Trophoblast cell (in vitro differentiated cells and primary cell): ENCODE results near the gene AGPS.

ENCODE experiments used
- DNase-seq, 2 donors: peaks; one replicate each; pipeline ENCODE4 v3.0.0-alpha.2; 2016
- H2AFZ ChIP-seq: 2 replicates; pipeline ENCODE4 v1.6.1; 2013; ENCODE audit warnings: low read length, moderate library complexity, mild to moderate bottlenecking; ENCODE audit not compliant: insufficient read depth, poor library complexity
- H2AK5ac ChIP-seq: 2 replicates; pipeline ENCODE4 v1.6.1; 2013; ENCODE audit warnings: mild to moderate bottlenecking, low read length
- H2BK120ac ChIP-seq: 2 replicates; pipeline ENCODE4 v1.6.1; 2013; ENCODE audit warnings: low read length, mild to moderate bottlenecking, moderate library complexity; ENCODE audit not compliant: insufficient read depth, poor library complexity
- H2BK12ac ChIP-seq: 2 replicates; pipeline ENCODE4 v1.6.1; 2013; ENCODE audit warnings: mild to moderate bottlenecking, low read length, moderate library complexity
- H2BK5ac ChIP-seq: 2 replicates; pipeline ENCODE4 v1.6.1; 2013; ENCODE audit warnings: low read length, low read depth, moderate library complexity, mild to moderate bottlenecking; ENCODE audit not compliant: poor library complexity
- H3K14ac ChIP-seq: 2 replicates; pipeline ENCODE4 v1.6.1; 2013; ENCODE audit warnings: mild to moderate bottlenecking, low read length
- H3K18ac ChIP-seq: 2 replicates; pipeline ENCODE4 v1.6.1; 2013; ENCODE audit warnings: mild to moderate bottlenecking, low read length
- H3K23ac ChIP-seq: 2 replicates; pipeline ENCODE4 v1.6.1; 2013; ENCODE audit warnings: low read length
- H3K27ac ChIP-seq: 2 replicates; pipeline ENCODE4 v1.5.1; 2013; ENCODE audit warnings: low read depth, mild to moderate bottlenecking, inconsistent platforms, low read length, moderate library complexity
- H3K27me3 ChIP-seq: 2 replicates; pipeline ENCODE4 v1.6.1; 2013; ENCODE audit warnings: inconsistent platforms, mild to moderate bottlenecking, low read length, moderate library complexity; ENCODE audit not compliant: insufficient read depth
- H3K36me3 ChIP-seq, 2 experiments: 1 replicate in 1 of 2; 2 replicates in 1 of 2; pipeline ENCODE4 v1.6.1; 2013; ENCODE audit warnings: low read length in 2 of 2, mild to moderate bottlenecking in 2 of 2, moderate library complexity in 1 of 2; ENCODE audit not compliant: insufficient read depth in 2 of 2, control insufficient read depth in 1 of 2
- H3K4ac ChIP-seq: 2 replicates; pipeline ENCODE4 v1.6.1; 2013; ENCODE audit warnings: low read depth, mild to moderate bottlenecking, low read length, moderate library complexity
- H3K4me1 ChIP-seq, 2 experiments: 1 replicate in 1 of 2; 2 replicates in 1 of 2; pipeline ENCODE4 v1.6.1; 2013; ENCODE audit warnings: low read length in 2 of 2, mild to moderate bottlenecking in 2 of 2, moderate library complexity in 1 of 2; ENCODE audit not compliant: insufficient read depth in 2 of 2, control insufficient read depth in 1 of 2
- H3K4me2 ChIP-seq: 2 replicates; pipeline ENCODE4 v1.6.1; 2013; ENCODE audit warnings: inconsistent platforms, mild to moderate bottlenecking, low read length, moderate library complexity
- H3K4me3 ChIP-seq: 2 replicates; pipeline ENCODE4 v1.5.1; 2013; ENCODE audit warnings: mild to moderate bottlenecking, low read depth, low read length, inconsistent platforms
- H3K79me1 ChIP-seq: one replicate; pipeline ENCODE4 v1.6.1; 2013; ENCODE audit warnings: low read length
- H3K79me2 ChIP-seq: 2 replicates; pipeline ENCODE4 v1.6.1; 2013; ENCODE audit warnings: low read length, mild to moderate bottlenecking; ENCODE audit not compliant: control insufficient read depth, insufficient read depth, poor library complexity
- H3K9ac ChIP-seq: 2 replicates; pipeline ENCODE4 v1.6.1; 2013; ENCODE audit warnings: mild to moderate bottlenecking, low read length
- H3K9me3 ChIP-seq: 2 replicates; pipeline ENCODE4 v1.6.1; 2013; ENCODE audit warnings: low read depth, mild to moderate bottlenecking, control low read depth, inconsistent platforms, low read length; ENCODE audit not compliant: insufficient read depth
- H4K12ac ChIP-seq: 2 replicates; pipeline ENCODE4 v1.6.1; 2013; ENCODE audit warnings: low read depth, mild to moderate bottlenecking, low read length, moderate library complexity
- H4K8ac ChIP-seq: 2 replicates; pipeline ENCODE4 v1.6.1; 2013; ENCODE audit warnings: low read depth, mild to moderate bottlenecking, low read length, moderate library complexity
- H4K91ac ChIP-seq: one replicate; pipeline ENCODE4 v1.6.1; 2013; ENCODE audit warnings: low read depth, mild to moderate bottlenecking, low read length, moderate library complexity
- WGBS: extraction: QIAGEN DNeasy Blood & Tissue Kit; methylation state at CpG from one replicate; pipeline ENCODE4 v1.1.7; 2013; ENCODE audit warnings: missing lambda C conversion rate; ENCODE audit not compliant: insufficient read length, insufficient coverage; ENCODE audit errors: extremely low coverage; 5-methylcytosine and 5-hydroxymethylcytosine counted together

The AGPS gene

DNA sequence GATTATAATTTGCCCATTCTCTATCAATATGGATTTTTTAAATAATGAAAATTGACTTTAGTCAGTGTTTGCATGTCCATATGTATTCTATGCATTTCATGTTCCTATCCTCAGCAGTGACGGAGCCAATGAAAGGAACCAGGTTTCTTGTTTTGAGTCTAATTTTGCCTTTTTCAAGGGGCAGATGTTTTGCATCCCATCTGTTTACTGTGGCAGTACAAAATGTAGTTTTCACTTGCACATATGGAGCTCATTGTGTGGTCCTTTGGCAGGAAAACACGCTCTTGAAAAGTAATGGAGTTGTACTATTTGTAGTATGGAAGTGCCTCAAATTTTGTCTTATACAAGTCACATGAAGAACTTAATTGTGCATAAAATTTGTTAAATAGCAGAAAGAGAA lies 127.8 kb downstream of the AGPS start:
- H3K27ac ChIP-seq: no peak overlapping the region
- H3K14ac ChIP-seq: no peak overlapping the region
- H2BK12ac ChIP-seq: no peak overlapping the region
- H3K9ac ChIP-seq: no peak overlapping the region
- WGBS: no CpG with 5 or more reads among the region's 2 CpGs
- no peak overlapping the region for H3K23ac ChIP-seq
- no peaks in the 10 kb centered on the region for H3K4me1 ChIP-seq
- no peak overlapping the region for H3K4ac ChIP-seq
- H3K9me3 ChIP-seq: no peaks in the 10 kb centered on the region
- no peak overlapping the region for H2AFZ ChIP-seq
- no peak overlapping the region for H3K4me2 ChIP-seq
- no peak overlapping the region for H4K8ac ChIP-seq
- H3K36me3 ChIP-seq: no peaks in the 10 kb centered on the region
- H3K27me3 ChIP-seq: no peaks in the 10 kb centered on the region
- no peaks in the 10 kb centered on the region for H3K79me1 ChIP-seq
- H3K18ac ChIP-seq: no peak overlapping the region
- H3K79me2 ChIP-seq: no peaks in the 10 kb centered on the region
- no peak overlapping the region for H4K91ac ChIP-seq
- H3K4me3 ChIP-seq: no peak overlapping the region
- H2BK120ac ChIP-seq: no peak overlapping the region
- no peak for DNase-seq
- H2AK5ac ChIP-seq: no peak overlapping the region
- no peak overlapping the region for H4K12ac ChIP-seq
- H2BK5ac ChIP-seq: no peak overlapping the region

DNA sequence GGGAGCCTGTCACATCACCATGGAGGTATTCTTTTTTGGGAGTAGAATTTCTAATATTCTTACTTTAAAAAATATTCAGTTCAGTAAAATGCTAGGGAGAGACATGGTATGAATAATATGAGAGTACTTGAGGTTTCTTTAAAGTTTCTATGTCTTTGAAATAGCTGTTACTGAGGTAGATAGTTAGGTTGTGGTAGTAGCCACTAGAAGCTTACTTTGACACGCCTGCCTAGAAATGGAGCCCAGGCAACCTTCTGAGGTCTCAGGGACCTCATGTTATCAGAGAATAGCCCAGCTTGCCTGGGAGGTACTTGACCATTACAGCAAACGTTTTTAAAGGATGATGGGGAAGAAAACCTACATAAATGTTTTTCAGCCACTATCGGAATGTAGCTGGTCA lies 131.2 kb downstream of the AGPS start:
- no CpG with 5 or more reads among the region's 3 CpGs for WGBS
- no peak overlapping the region for H3K4me2 ChIP-seq

DNA sequence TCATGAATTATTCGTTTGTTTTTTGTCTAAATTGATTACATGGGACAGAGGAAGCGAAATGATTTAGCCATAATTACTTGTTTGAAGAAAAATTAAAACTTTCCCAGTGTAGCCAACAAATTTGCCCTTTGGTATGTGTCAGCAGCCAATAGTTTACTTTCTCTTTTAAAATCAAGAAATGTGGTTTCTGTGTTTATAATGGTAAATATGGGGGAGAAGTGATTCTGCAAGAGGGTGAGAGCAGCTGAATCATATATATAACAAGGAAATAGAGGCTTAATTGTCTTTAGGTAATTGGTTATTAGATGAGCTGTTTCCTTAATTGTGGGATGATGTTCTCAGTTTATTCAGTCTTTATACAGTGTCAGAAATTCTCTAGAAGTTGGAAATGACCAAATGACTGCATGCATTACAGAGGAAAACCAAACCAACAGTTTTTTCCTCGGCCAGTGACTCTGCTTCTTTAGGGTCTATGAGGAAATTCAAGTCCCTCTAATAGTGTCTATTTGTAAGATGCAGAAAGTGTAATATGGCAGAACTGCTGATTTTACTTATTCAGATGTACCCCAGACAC lies 132.9 kb downstream of the AGPS start:
- no peak overlapping the region for H3K4me3 ChIP-seq
- DNase-seq: no peak
- H3K9me3 ChIP-seq: no peaks in the 10 kb centered on the region
- no peak overlapping the region for H4K8ac ChIP-seq
- no peaks in the 10 kb centered on the region for H3K79me2 ChIP-seq
- no peak overlapping the region for H3K23ac ChIP-seq
- no peak overlapping the region for H2BK120ac ChIP-seq
- H4K12ac ChIP-seq: no peak overlapping the region
- no peaks in the 10 kb centered on the region for H3K79me1 ChIP-seq
- H3K4me1 ChIP-seq: no peaks in the 10 kb centered on the region
- H3K4ac ChIP-seq: no peak overlapping the region
- H2AFZ ChIP-seq: no peak overlapping the region
- no peaks in the 10 kb centered on the region for H3K36me3 ChIP-seq
- H4K91ac ChIP-seq: no peak overlapping the region
- H3K27me3 ChIP-seq: no peaks in the 10 kb centered on the region
- no CpG with 5 or more reads among the region's 3 CpGs for WGBS
- H3K14ac ChIP-seq: no peak overlapping the region
- H3K27ac ChIP-seq: no peak overlapping the region
- no peak overlapping the region for H3K18ac ChIP-seq
- H2AK5ac ChIP-seq: no peak overlapping the region
- H3K9ac ChIP-seq: no peak overlapping the region
- no peak overlapping the region for H3K4me2 ChIP-seq
- no peak overlapping the region for H2BK12ac ChIP-seq
- no peak overlapping the region for H2BK5ac ChIP-seq

More for the DNA sequence above, 131.2 kb downstream of the AGPS start:
- Histone ChIP-seq H3K4me3 (no peak overlapping the region), H4K12ac (no peak overlapping the region), H3K79me1 (no peaks in the 10 kb centered on the region), H3K23ac (no peak overlapping the region), H3K27me3 (no peaks in the 10 kb centered on the region), H2AK5ac (no peak overlapping the region), H4K91ac (no peak overlapping the region), H2BK12ac (no peak overlapping the region), H3K9me3 (no peaks in the 10 kb centered on the region), H3K14ac (no peak overlapping the region), H3K79me2 (no peaks in the 10 kb centered on the region), H4K8ac (no peak overlapping the region), H2BK120ac (no peak overlapping the region), H3K9ac (no peak overlapping the region), H3K18ac (no peak overlapping the region), H3K36me3 (no peaks in the 10 kb centered on the region), H2AFZ (no peak overlapping the region), H3K4ac (no peak overlapping the region), H3K27ac (no peak overlapping the region), H3K4me1 (no peaks in the 10 kb centered on the region), H2BK5ac (no peak overlapping the region)
- no peak for DNase-seq

DNA sequence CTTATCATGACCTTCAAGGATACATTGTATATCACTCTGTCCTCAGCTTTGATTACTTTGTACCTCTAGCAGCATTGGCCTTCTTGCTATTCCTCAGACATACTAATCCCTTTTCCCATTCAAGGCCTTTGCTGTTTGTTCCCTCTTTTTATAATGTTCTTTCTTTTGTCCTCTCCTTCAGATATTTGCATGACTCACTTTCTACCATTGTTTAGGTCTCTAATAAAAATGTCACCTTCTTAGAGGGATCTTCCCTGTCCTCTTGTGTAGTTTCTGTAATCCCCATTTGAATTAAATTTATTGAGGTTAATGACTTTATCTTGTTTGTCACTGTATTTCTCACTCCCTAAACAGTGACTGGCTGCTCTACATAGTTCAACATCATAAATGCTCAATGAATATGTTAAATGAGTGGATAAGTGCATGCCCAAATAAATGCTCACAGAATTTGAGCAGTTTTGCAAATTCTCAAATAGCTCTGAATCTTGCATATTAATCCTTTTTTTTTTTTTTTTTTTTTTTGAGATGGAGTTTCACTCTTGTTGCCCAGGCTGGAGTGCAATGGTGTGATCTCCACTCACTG lies 135.9 kb downstream of the AGPS start:
- no peak overlapping the region for H3K4ac ChIP-seq
- H2BK5ac ChIP-seq: no peak overlapping the region
- no peak overlapping the region for H4K8ac ChIP-seq
- no peak overlapping the region for H2BK120ac ChIP-seq
- H3K27ac ChIP-seq: no peak overlapping the region
- H3K36me3 ChIP-seq: no peaks in the 10 kb centered on the region
- no peak overlapping the region for H4K12ac ChIP-seq
- H3K23ac ChIP-seq: no peak overlapping the region
- H3K4me1 ChIP-seq: no peaks in the 10 kb centered on the region
- H2AFZ ChIP-seq: no peak overlapping the region
- no peaks in the 10 kb centered on the region for H3K27me3 ChIP-seq
- no peak overlapping the region for H2BK12ac ChIP-seq
- H3K18ac ChIP-seq: no peak overlapping the region
- no peak overlapping the region for H3K4me2 ChIP-seq
- H3K79me1 ChIP-seq: no peaks in the 10 kb centered on the region
- no peak for DNase-seq
- H2AK5ac ChIP-seq: no peak overlapping the region
- no peak overlapping the region for H3K14ac ChIP-seq
- no peaks in the 10 kb centered on the region for H3K9me3 ChIP-seq
- no peak overlapping the region for H3K4me3 ChIP-seq
- no peaks in the 10 kb centered on the region for H3K79me2 ChIP-seq
- H4K91ac ChIP-seq: no peak overlapping the region
- no peak overlapping the region for H3K9ac ChIP-seq
